ENCODE results near the gene INAFM1.
"Not testable (repeated sequence)": the region's sequence is repeated elsewhere in the genome, so short reads cannot be mapped to it uniquely, and the experiment has no call there.

Gene INAFM1

DNA sequence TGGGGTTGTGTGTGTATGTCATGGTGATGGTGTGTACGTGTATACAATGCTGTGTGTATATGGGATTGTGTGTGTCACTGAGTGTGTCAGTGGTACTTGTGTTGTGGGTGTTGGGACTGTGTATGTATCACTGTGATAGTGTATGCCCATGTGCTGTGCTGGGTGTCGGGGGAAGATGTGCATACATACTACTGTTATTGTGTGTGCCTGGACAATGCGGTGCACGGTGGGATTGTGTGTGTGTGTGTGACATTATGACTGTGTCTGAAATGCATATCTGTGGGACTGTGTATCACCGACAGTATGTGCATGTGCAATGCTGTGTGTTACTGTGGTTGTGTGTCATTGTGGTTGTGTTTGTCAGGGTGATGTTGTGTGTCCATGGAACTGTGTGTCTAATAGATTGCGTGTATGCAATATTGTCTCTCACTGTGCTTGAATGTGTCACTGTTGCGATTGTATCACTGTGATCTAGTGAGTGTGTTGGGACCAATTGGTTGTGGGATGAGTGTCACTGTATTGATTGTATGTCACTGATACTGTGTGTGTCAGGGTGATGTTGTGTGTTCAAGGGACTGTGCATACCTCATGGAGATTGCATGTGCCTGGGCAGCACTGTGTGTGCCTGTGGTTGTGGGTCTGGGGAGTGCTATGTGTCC, 32.6 kb upstream of the INAFM1 start:
- DNase-seq = peak; percentile 48

GRCh38 chr19:47243364-47243775, 31.3 kb upstream of the INAFM1 start:
- no peak for DNase-seq

DNA sequence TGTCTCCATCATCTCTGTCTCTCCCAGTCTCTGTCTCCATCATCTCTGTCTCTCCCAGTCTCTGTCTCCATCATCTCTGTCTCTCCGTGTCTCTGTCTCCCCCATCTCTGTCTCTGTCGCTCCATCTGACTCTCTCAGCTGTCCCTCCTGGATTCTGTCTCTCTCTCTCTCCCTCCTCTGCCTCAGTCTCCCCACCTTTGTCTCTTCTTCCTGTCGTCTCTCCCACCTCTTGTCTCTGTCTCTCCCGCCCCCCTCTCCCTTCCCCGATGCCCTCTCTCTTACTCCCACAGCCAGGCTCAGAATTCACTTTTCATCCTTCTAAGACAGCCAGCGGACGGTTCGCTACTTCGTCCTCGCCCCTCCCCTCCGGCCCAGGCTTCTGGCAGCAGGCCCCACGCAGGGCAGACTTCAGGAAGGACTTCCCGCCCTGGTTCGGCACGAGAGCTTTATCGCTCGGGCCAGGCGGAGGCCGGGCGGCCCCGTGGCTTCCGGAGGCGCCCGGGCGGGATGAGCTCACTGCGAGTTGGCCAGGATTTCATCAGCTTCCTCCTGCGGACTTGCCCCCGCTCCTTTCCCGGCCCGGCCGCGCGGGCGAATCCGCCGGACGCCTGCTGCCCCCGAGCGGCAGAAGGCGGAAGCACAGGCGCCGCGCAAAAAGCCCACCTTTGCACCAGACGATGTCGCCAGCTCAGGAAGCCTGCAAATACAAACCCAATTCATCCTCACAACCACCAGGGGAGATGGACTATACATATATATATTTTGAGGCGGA, 30.7 kb upstream of the INAFM1 start:
- DNase-seq = peak; percentile 98

DNA sequence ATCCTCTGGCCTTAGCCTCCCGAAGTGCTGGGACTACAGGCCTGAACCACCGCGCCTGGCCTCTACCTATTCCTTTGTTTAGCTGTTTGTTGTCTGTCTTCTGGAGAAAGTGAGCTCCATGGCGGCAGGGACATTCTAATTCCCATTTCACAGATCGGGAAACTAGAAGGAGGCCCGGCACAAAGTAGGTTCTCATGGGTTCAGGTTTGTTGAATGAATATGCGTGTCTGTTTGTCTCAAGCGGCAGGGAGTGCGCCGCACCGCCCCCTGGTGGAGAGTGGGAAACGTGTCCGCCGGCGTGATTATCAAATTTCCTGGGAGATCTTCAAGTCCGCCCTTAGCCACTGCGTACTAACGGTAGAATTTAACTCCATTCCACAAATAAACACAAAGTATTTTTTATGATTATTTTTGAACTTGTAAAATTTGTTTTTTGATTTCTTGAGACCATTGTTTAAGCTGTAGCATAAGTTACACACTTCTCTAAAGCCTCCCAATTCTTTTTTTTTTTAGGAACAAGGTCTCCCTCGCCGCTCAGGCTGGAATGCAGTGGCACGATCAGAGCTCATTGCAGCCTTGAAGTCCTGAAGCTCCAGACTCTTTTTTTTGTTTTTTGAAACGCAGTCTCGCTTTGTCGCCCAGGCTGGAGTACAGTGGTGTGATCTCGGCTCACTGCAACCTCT, 27.2 kb upstream of the INAFM1 start:
- DNase-seq = peak; percentile 84

DNA sequence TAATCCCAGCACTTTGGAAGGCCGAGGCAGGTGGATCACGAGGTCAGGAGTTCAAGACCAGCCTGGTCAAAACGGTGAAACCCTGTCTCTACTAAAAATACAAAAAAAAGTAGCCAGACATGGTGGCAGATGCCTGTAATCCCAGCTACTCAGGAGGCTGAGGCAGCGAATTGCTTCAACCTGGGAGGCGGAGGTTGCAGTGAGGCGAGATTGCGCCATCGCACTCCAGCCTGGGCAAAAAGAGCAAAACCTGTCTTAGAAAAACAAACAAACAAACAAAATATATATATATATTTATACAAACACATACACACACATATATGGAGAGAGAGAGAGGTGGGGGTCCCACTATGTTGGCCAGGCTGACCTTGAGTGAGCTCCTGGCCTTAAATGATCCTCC, 21.7 kb upstream of the INAFM1 start:
- DNase-seq = not testable (repeated sequence)

- DNase-seq = peak; percentile 57
Observed at GRCh38 chr19:47253467-47253881, 21.2 kb upstream of the INAFM1 start.

DNA sequence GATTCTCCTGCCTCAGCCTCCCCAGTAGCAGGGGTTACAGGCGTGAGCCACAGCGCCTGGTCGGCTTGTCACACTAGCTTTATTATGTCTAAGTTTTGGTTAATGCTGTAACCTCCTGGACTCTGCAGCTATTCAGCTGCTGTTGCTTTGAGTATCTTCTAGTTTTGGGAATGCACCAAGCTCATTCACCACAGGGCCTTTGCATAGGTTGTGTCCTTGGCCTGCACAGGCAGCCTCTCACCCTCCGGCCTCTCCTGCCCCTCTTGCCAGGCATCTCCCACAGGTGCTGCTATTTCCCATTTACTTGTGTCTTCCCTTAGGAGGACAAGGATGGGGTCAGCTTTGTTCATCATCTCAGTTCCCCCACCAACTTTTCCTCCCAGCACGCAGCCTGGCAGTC, 20.7 kb upstream of the INAFM1 start:
- no peak for DNase-seq

GRCh38 chr19:47255879-47256692, 18.6 kb upstream of the INAFM1 start, which contains the start of gene CCDC9:
Gene CCDC9, plus strand, starts transcription at chr19:47256525. Its CDS starts 1,876 bp downstream, at chr19:47258401.
- peak; percentile 99 for DNase-seq

DNA sequence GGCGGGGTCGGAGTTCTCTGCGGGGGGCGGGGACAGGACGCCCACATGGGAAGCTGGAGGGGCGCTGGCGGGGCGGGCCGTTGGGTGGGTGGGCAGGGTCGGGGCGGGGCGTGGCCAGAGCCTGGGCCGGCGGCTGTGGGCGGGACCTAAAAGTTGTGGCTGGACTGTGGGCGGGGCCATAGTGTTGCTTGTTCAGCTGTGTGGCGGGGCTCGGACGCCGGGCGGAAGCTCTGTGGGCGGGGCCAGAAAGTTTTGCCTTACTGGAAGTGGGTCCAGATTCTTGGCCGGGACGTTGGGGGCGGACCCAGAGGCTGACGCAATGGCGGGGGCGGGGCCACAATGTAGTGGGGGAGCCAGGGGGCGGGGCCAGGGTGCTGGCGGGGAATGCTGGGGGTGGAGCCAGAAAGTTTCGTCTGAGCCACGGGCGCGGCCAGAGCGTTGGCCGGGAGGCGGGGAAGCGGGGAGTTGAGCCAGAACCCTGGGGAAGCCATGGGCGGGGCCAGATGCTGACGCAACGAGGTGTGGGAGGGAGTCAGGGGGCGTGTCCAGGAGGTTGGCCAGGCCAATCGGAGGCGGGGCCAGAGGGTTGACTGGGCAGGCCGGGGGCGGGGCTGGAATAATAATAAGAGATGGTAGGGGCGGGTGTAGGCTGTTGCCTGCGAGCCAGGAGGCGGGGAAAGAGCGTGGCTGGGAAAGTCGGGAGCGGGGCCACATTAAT, 17.8 kb upstream of the INAFM1 start:
- peak; percentile 100 for DNase-seq

DNA sequence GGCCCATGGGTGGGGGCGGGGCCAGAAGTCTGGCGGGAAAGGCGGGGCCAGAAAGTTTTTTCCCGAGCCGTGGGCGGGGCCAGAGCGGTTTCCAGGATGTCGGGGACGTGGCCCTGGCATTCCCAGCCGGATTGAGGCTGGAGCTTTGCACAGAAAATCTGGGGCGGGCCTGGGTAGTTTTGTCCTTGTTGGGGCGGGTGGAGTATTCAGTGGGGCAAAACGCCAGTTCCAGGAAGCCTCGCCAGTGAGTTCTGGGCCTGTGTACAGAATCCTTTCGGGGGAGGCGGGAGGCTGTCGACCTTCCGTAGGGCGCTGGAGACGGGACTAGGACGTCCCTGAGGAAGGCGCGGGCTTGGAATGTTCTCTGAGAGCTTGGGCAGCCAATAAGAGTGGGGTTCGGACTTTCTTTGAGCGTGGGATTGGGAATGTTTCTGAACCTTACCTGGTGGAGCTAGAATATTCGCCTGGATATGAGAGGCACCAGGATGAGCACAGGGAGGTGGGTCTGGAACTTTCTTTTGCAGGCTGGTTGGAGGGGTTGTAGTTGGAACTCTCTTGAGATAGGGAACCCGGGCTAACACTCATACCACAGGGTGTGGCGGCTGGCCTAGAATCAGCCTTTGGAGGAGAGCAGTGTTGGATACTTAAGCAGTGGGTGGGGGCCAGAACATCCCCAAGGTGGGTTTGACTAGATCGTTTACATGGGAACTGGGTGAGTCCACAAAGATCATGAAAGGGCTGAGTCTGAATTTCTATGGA, 17.1 kb upstream of the INAFM1 start:
- no peak for DNase-seq

DNA sequence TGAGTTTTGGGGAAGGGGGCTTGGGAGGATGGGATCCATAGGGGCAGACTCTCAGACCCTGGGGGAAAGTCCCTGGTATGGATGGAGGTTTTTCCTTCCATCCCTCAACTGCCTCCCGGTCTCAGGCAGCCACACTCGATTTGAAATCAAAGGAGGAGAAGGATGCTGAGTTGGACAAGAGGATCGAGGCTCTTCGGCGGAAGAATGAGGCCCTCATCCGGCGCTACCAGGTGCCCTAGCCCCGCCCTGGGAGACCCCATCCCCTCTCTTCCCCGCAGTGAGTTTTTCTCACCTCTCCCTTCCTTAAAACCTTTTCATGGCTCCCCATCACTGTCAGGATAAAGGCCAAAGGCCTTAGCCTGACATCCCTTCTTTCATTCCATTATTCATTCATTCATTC, 16.3 kb upstream of the INAFM1 start:
- DNase-seq = no peak

GRCh38 chr19:47258895-47259555, 15.7 kb upstream of the INAFM1 start:
- no peak for DNase-seq

GRCh38 chr19:47260476-47260875, 14.2 kb upstream of the INAFM1 start:
- no peak for DNase-seq

- DNase-seq = not testable (repeated sequence)
Observed at GRCh38 chr19:47261946-47262793, 12.5 kb upstream of the INAFM1 start.

DNA sequence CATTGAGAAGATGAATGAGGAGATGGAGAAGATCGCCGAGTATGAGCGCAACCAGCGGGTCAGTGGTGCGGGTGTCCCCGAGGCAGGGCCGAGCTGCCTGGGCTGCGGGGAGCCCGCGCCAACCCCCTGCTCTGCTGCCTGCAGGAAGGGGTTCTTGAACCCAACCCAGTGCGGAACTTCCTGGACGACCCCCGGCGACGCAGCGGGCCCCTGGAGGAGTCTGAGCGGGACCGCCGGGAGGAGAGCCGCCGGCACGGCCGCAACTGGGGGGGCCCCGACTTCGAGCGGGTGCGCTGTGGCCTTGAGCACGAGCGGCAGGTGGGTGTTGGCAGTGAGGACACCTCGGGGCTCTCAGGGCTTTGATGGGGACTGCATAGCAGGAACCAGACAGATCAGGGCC, 10.1 kb upstream of the INAFM1 start:
- no peak for DNase-seq

- no peak for DNase-seq
Observed at GRCh38 chr19:47266401-47266941, 8.2 kb upstream of the INAFM1 start.

- no peak for DNase-seq
Observed at GRCh38 chr19:47267350-47267759, 7.3 kb upstream of the INAFM1 start.

GRCh38 chr19:47268028-47268427, 6.7 kb upstream of the INAFM1 start:
- no peak for DNase-seq

GRCh38 chr19:47269596-47269995, 5.1 kb upstream of the INAFM1 start:
- no peak for DNase-seq

DNA sequence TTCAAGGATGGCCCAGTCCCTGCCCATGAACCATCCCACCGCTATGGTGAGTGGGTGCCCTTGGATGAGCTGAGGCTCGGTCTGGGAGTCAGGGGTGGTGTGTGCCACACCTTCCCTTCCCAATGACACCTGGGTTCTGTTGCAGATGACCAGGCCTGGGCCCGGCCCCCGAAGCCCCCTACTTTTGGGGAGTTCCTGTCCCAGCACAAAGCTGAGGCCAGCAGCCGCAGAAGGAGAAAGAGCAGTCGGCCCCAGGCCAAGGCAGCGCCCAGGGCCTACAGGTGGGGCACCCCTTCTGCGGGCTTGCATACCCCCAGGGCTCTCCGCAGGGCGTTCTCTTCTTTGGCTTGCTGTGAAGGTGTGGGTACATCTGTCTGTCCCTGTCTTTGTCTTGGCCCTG, 4.3 kb upstream of the INAFM1 start:
- no peak for DNase-seq
